T47D (cell line): ENCODE measurements around the gene NEURL1B.

Experiments used
- DNase-seq, 2 experiments: peaks; one replicate each; pipeline versions ENCODE4 v3.0.0 to v3.0.0-alpha.2; 2011 to 2012; ENCODE audit warnings: low read depth in 1 of 2, low spot score in 1 of 2
- JUND ChIP-seq: IDR thresholded peaks from 2 replicates; pipeline ENCODE4 v1.6.1; 2012; ENCODE audit warnings: low read depth
- in situ Hi-C: cut with HindIII; loops from 2 replicates; pipeline ENCODE4 v1.10.0; 2016; ENCODE audit warnings: low sequenced_read_pairs, low pct_unique_long_range_greater_than_20kb

The NEURL1B gene

GRCh38 chr5:172685091-172685490 is 44.0 kb downstream of the NEURL1B start:
- peak in 1 of 2 experiments; percentile 33 for DNase-seq
- in situ Hi-C loops, result no loop called here
- TF ChIP-seq JUND, result no peak

GRCh38 chr5:172686111-172686510 is 45.0 kb downstream of the NEURL1B start:
- TF ChIP-seq JUND, result no peak

GRCh38 chr5:172686539-172687390 is 45.7 kb downstream of the NEURL1B start:
- in situ Hi-C loops, result no loop called here
- DNase-seq, result peak in 1 of 2 experiments; percentile 9
- no peak for TF ChIP-seq JUND

More at GRCh38 chr5:172686111-172686510, 45.0 kb downstream of the NEURL1B start:
- DNase-seq, result peak in 1 of 2 experiments; percentile 13
- in situ Hi-C loops, result no loop called here

- DNase-seq, result peak in 1 of 2 experiments; percentile 13
- no peak for TF ChIP-seq JUND
- in situ Hi-C loops, result no loop called here
These were observed 46.9 kb downstream of the NEURL1B start for GRCh38 chr5:172687940-172688339.

- peak; percentile 86 to 90 for DNase-seq
- TF ChIP-seq JUND, result no peak
- in situ Hi-C loops, result no loop called here
These were observed 47.5 kb downstream of the NEURL1B start for GRCh38 chr5:172688349-172689217.

GRCh38 chr5:172689218-172689572 is 48.1 kb downstream of the NEURL1B start:
- DNase-seq, result no peak
- in situ Hi-C loops, result no loop called here
- no peak for TF ChIP-seq JUND

GRCh38 chr5:172689801-172690200 is 48.7 kb downstream of the NEURL1B start:
- TF ChIP-seq JUND, result no peak
- DNase-seq, result peak in 1 of 2 experiments; percentile 2
- in situ Hi-C loops, result no loop called here

- DNase-seq, result peak in 1 of 2 experiments; percentile 2
- no peak for TF ChIP-seq JUND
- in situ Hi-C loops, result no loop called here
These were observed 49.4 kb downstream of the NEURL1B start for GRCh38 chr5:172690258-172691075.

- TF ChIP-seq JUND, result no peak
- in situ Hi-C loops, result no loop called here
- peak in 1 of 2 experiments; percentile 6 for DNase-seq
These were observed 50.8 kb downstream of the NEURL1B start for GRCh38 chr5:172691886-172692285.

- in situ Hi-C loops, result no loop called here
These were observed 51.4 kb downstream of the NEURL1B start for GRCh38 chr5:172692451-172692850.

GRCh38 chr5:172692981-172693380 is 51.9 kb downstream of the NEURL1B start:
- DNase-seq, result no peak
- no peak for TF ChIP-seq JUND
- in situ Hi-C loops, result no loop called here

More at GRCh38 chr5:172692451-172692850, 51.4 kb downstream of the NEURL1B start:
- TF ChIP-seq JUND, result no peak
- DNase-seq, result peak in 1 of 2 experiments; percentile 1

GRCh38 chr5:172694061-172694460 is 53.0 kb downstream of the NEURL1B start:
- in situ Hi-C loops, result no loop called here

More at GRCh38 chr5:172694061-172694460, 53.0 kb downstream of the NEURL1B start:
- no peak for DNase-seq
- no peak for TF ChIP-seq JUND
